Measurements from ENCODE around the gene DET1. TPM values are rescaled to one million over a fixed set of nuclear protein-coding genes. Genes with fewer than 3 reads are reported as not detected.
A peak's percentile ranks its signal among the peaks of the same experiment; 100 is the strongest.

DET1 gene
- total and polyA plus RNA-seq, 2 of the 13 experiments (the other 11 are each of a cell fraction or from before 2014, with no cell fraction given): 2.2 to 4.2 TPM

DNA sequence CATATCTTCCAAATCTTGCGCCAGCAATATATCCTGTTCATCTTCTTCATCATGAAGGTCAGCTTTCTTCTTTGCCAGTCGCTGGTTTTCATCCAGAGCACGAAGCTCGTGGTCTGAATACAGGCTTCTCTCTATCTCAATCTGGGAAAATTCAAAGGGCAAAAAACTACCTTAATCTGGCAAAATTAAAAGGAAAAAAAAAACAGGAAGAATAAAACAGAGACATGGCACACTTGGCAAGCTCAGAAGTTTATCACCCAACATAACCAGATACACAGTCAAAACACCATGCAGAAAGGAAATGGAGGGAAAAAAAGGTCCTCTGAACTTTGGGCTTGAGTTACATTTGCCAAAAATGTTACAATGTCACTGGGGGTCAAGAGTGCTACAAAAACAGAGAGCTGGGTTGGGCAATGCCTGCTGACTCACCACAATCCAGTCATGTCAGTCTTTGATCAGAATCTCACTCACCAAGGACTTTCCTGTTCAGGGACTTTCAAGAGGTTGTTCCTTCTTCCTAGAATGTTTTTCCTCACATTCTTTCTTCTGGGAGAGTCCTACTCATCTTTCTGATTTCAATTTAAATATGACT, 80.8 kb downstream of the DET1 start (continued):
- TF ChIP-seq, protein P1, sequence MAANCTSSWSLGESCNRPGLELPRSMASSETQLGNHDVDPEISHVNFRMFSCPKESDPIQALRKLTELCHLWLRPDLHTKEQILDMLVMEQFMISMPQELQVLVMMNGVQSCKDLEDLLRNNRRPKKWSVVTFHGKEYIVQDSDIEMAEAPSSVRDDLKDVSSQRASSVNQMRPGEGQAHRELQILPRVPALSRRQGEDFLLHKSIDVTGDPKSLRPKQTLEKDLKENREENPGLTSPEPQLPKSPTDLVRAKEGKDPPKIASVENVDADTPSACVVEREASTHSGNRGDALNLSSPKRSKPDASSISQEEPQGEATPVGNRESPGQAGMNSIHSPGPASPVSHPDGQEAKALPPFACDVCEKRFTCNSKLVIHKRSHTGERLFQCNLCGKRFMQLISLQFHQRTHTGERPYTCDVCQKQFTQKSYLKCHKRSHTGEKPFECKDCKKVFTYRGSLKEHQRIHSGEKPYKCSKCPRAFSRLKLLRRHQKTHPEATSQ (CRISPR knock-in tag; IDR thresholded peaks at IDR 0.05; ENCODE audit: borderline replicate concordance): peak; percentile 35; the same call in 1 of the 2 replicates
- TF ChIP-seq, protein P2, sequence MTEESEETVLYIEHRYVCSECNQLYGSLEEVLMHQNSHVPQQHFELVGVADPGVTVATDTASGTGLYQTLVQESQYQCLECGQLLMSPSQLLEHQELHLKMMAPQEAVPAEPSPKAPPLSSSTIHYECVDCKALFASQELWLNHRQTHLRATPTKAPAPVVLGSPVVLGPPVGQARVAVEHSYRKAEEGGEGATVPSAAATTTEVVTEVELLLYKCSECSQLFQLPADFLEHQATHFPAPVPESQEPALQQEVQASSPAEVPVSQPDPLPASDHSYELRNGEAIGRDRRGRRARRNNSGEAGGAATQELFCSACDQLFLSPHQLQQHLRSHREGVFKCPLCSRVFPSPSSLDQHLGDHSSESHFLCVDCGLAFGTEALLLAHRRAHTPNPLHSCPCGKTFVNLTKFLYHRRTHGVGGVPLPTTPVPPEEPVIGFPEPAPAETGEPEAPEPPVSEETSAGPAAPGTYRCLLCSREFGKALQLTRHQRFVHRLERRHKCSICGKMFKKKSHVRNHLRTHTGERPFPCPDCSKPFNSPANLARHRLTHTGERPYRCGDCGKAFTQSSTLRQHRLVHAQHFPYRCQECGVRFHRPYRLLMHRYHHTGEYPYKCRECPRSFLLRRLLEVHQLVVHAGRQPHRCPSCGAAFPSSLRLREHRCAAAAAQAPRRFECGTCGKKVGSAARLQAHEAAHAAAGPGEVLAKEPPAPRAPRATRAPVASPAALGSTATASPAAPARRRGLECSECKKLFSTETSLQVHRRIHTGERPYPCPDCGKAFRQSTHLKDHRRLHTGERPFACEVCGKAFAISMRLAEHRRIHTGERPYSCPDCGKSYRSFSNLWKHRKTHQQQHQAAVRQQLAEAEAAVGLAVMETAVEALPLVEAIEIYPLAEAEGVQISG (CRISPR knock-in tag; IDR thresholded peaks at IDR 0.05): peak; percentile 50; the same call in 1 of the 2 replicates
- TF ChIP-seq SALL1 (CRISPR knock-in tag; IDR thresholded peaks at IDR 0.05) (peak; percentile 81), IRF2 (CRISPR knock-in tag; IDR thresholded peaks at IDR 0.05) (0 out of 2 replicates have a peak, but pooled peaks have one; percentile 40), NR2F6 (IDR thresholded peaks at IDR 0.05) (peak; percentile 96), NR2F6 (CRISPR knock-in tag; IDR thresholded peaks at IDR 0.05) (peak; percentile 95), ZNF451 (CRISPR knock-in tag; IDR thresholded peaks at IDR 0.05) (no peak), SPEN (CRISPR knock-in tag; IDR thresholded peaks at IDR 0.05; ENCODE audit: low read depth) (peak; percentile 79; the same call in 1 of the 2 replicates), FOXM1 (CRISPR knock-in tag; IDR thresholded peaks at IDR 0.05) (no peak), PHB2 (IDR thresholded peaks at IDR 0.05; ENCODE audit: partially characterized antibody) (no peak), STAG1 (CRISPR knock-in tag; IDR thresholded peaks at IDR 0.05) (no peak), GPN1 (CRISPR knock-in tag; IDR thresholded peaks at IDR 0.05; ENCODE audit: borderline replicate concordance) (no peak), ZNF576 (CRISPR knock-in tag; IDR thresholded peaks at IDR 0.05) (no peak), SMARCE1 (IDR thresholded peaks at IDR 0.05; ENCODE audit: borderline replicate concordance) (no peak), PATZ1 (CRISPR knock-in tag; IDR thresholded peaks at IDR 0.05) (peak; percentile 56), SOX6 (IDR thresholded peaks at IDR 0.05) (no peak), SOX6 (CRISPR knock-in tag; IDR thresholded peaks at IDR 0.05) (peak; percentile 88), ZNF841 (CRISPR knock-in tag; IDR thresholded peaks at IDR 0.05; ENCODE audit: borderline replicate concordance) (no peak)
- TF ChIP-seq, protein P3, sequence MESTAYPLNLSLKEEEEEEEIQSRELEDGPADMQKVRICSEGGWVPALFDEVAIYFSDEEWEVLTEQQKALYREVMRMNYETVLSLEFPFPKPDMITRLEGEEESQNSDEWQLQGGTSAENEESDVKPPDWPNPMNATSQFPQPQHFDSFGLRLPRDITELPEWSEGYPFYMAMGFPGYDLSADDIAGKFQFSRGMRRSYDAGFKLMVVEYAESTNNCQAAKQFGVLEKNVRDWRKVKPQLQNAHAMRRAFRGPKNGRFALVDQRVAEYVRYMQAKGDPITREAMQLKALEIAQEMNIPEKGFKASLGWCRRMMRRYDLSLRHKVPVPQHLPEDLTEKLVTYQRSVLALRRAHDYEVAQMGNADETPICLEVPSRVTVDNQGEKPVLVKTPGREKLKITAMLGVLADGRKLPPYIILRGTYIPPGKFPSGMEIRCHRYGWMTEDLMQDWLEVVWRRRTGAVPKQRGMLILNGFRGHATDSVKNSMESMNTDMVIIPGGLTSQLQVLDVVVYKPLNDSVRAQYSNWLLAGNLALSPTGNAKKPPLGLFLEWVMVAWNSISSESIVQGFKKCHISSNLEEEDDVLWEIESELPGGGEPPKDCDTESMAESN (CRISPR knock-in tag; conservative IDR thresholded peaks at IDR 0.05): peak; percentile 69; the same call in 1 of the 2 replicates
- TF ChIP-seq, protein P4, sequence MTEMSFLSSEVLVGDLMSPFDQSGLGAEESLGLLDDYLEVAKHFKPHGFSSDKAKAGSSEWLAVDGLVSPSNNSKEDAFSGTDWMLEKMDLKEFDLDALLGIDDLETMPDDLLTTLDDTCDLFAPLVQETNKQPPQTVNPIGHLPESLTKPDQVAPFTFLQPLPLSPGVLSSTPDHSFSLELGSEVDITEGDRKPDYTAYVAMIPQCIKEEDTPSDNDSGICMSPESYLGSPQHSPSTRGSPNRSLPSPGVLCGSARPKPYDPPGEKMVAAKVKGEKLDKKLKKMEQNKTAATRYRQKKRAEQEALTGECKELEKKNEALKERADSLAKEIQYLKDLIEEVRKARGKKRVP (CRISPR knock-in tag; IDR thresholded peaks at IDR 0.05): peak in 1 of 2 experiments; percentile 30; a peak in 1 of 4 replicates
